GM12878 (cell line): ENCODE data around the gene TYK2. TPM values are rescaled to one million over a fixed set of nuclear protein-coding genes. Genes with fewer than 3 reads are reported as not detected.

ENCODE experiments used
- ATAC-seq: fragments of 200-7000 bp; cut with Tn5 transposase; 3 replicates; pipeline ENCODE4 v1.9.1; 2020; ENCODE audit warnings: mild to moderate bottlenecking, moderate library complexity
- BruUV-seq: library from RNA; stranded (reverse); fragments of 400-500 nt; replicated peaks from 2 replicates; lab custom pipeline; 2021; lab: Mats Ljungman, UMichigan
- CTCF ChIA-PET: fragments of 300-600 bp; sonication (Branson Sonifier 250); formaldehyde crosslinking; extraction: SDS; loops from one replicate; lab custom pipeline; 2021; ENCODE audit warnings: inconsistent platforms; lab: Yijun Ruan, JAX
- POLR2A ChIA-PET: fragments of 350-600 bp; formaldehyde crosslinking; extraction: SDS; loops from one replicate; lab custom pipeline; 2021; ENCODE audit warnings: inconsistent platforms; lab: Charles Lee
- RAD21 ChIA-PET: fragments of 300-600 bp; sonication (Branson Sonifier 250); formaldehyde crosslinking; loops from one replicate; lab custom pipeline; 2023; ENCODE audit warnings: antibody characterized with exemption; ENCODE audit not compliant: unreplicated experiment; lab: Charles Lee
- SMC1A ChIA-PET: fragments of 300-600 bp; sonication (Branson Sonifier 250); formaldehyde crosslinking; loops from one replicate; lab custom pipeline; 2023; ENCODE audit not compliant: unreplicated experiment, uncharacterized antibody; lab: Charles Lee
- DNase-seq: peaks from one replicate; pipeline ENCODE4 v3.0.0-alpha.2; 2011; ENCODE audit warnings: low read depth, low spot score
- FAIRE-seq: peaks from 3 replicates; lab custom pipeline; 2011; peaks lifted over from hg19 to GRCh38; lab: Jason Lieb, UNC
- H2AFZ ChIP-seq: 2 replicates; pipeline ENCODE4 v1.6.0; 2011; ENCODE audit warnings: low read depth, low read length, control low read depth; ENCODE audit not compliant: control insufficient read depth
- H3K27ac ChIP-seq: 2 replicates; pipeline ENCODE4 v1.5.1; 2011; ENCODE audit warnings: control low read depth; ENCODE audit not compliant: control insufficient read depth, insufficient read depth
- H3K27me3 ChIP-seq, 2 experiments: replicated peaks in 1 of 2; 2 replicates each; pipeline versions ENCODE4 v1.6.0 to v1.6.1; 2011; ENCODE audit warnings: low read length in 1 of 2; ENCODE audit not compliant: control insufficient read depth in 2 of 2, insufficient read depth in 2 of 2
- H3K36me3 ChIP-seq, 2 experiments: 2 replicates each; pipeline ENCODE4 v1.5.1; 2011; ENCODE audit warnings: low read length in 1 of 2; ENCODE audit not compliant: control insufficient read depth in 2 of 2, insufficient read depth in 2 of 2
- H3K4me1 ChIP-seq: 2 replicates; pipeline ENCODE4 v1.6.1; 2011; ENCODE audit warnings: mild to moderate bottlenecking, low read length, moderate library complexity, mixed read lengths; ENCODE audit not compliant: control insufficient read depth, insufficient read depth
- H3K4me2 ChIP-seq: 2 replicates; pipeline ENCODE4 v1.6.0; 2011; ENCODE audit warnings: control low read depth; ENCODE audit not compliant: control insufficient read depth, insufficient read depth
- H3K4me3 ChIP-seq: fragments of 200-600 bp; sonication (generic); 2 replicates; pipeline ENCODE4 v1.5.1; 2016
- H3K79me2 ChIP-seq: 2 replicates; pipeline ENCODE4 v1.6.0; 2011; ENCODE audit warnings: low read length; ENCODE audit not compliant: control insufficient read depth, insufficient read depth
- H3K9ac ChIP-seq: 2 replicates; pipeline ENCODE4 v1.8.0; 2011; ENCODE audit warnings: low read length, control low read depth, mixed read lengths; ENCODE audit not compliant: control insufficient read depth, insufficient read depth
- H3K9me3 ChIP-seq: replicated peaks from 3 replicates; pipeline ENCODE4 v1.5.1; 2011; ENCODE audit warnings: mild to moderate bottlenecking, low read length; ENCODE audit not compliant: control insufficient read depth, insufficient read depth
- H4K20me1 ChIP-seq: 2 replicates; pipeline ENCODE4 v1.6.0; 2011; ENCODE audit not compliant: control insufficient read depth, insufficient read depth
- E2F4 ChIP-seq: IDR thresholded peaks from 2 replicates; pipeline ENCODE4 v1.6.1; 2012; ENCODE audit warnings: low read depth, low read length, improper control_type of control experiment
- ETV6 ChIP-seq, 2 experiments: fragments of 450-650 bp in 1 of 2; IDR thresholded peaks in 1 of 2; conservative IDR thresholded peaks in 1 of 2; 2 replicates each; pipeline ENCODE4 v1.6.1; 2014; ENCODE audit warnings: antibody characterized with exemption in 1 of 2, borderline replicate concordance in 1 of 2, low read depth in 1 of 2, mild to moderate bottlenecking in 1 of 2, moderate library complexity in 1 of 2
- GATAD2B ChIP-seq: fragments of 450-650 bp; conservative IDR thresholded peaks from 2 replicates; pipeline ENCODE4 v1.6.1; 2017; ENCODE audit warnings: low read depth, mild to moderate bottlenecking, moderate library complexity
- JUNB ChIP-seq: IDR thresholded peaks from 2 replicates; pipeline ENCODE4 v1.6.1; 2016; ENCODE audit warnings: antibody characterized with exemption, mild to moderate bottlenecking
- LARP7 ChIP-seq: fragments of 450-650 bp; IDR thresholded peaks from 2 replicates; pipeline ENCODE4 v1.6.1; 2017; ENCODE audit warnings: mild to moderate bottlenecking
- PAX5 ChIP-seq: IDR thresholded peaks from 2 replicates; pipeline ENCODE4 v1.6.1; 2011; ENCODE audit warnings: low read depth, low read length, borderline replicate concordance
- SMARCA5 ChIP-seq: fragments of 450-650 bp; IDR thresholded peaks from 2 replicates; pipeline ENCODE4 v1.6.1; 2017; ENCODE audit warnings: mild to moderate bottlenecking
- SPI1 ChIP-seq: IDR thresholded peaks from 2 replicates; pipeline ENCODE4 v1.6.1; 2011; ENCODE audit warnings: low read depth, mild to moderate bottlenecking, low read length, moderate library complexity, borderline replicate concordance; ENCODE audit not compliant: insufficient read depth
- SRF ChIP-seq, 2 experiments: IDR thresholded peaks; 2 replicates each; pipeline ENCODE4 v1.6.1; 2011; ENCODE audit warnings: low read depth in 2 of 2, low read length in 2 of 2, mild to moderate bottlenecking in 1 of 2, moderate library complexity in 1 of 2
- WGBS: methylation state at CpG from one replicate; pipeline ENCODE4 v1.1.6; 2016; ENCODE audit warnings: low lambda C conversion rate; ENCODE audit not compliant: insufficient replicate concordance, insufficient coverage; ENCODE audit errors: missing lambda C conversion rate; 5-methylcytosine and 5-hydroxymethylcytosine counted together
- in situ Hi-C: fragments of 300-500 bp; cut with MboI; formaldehyde crosslinking; loops from 9 replicates; pipeline ENCODE4 v1.14.3; 2018; ENCODE audit warnings: mixed read lengths
- intact Hi-C: fragments of 100-400 bp; cut with micrococcal nuclease; formaldehyde crosslinking; loops from one replicate; pipeline ENCODE4 v1.14.2; 2022; ENCODE audit not compliant: unreplicated experiment
- polyA plus RNA-seq, 11 experiments: library from polyadenylated mRNA; depleted of rRNA in 4 of 11; unstranded in 6 of 11; stranded (reverse) in 5 of 11; fragments of >200 nt; fragmentation: Nextera tagmentation in 4 of 11; fragmentation: Illumina TruSeq in 1 of 11; extraction: Ambion mirVana in 4 of 11; extraction: Trizol in 1 of 11; gene quantifications; 1 replicate in 1 of 11; 2 replicates in 10 of 11; pipeline versions ENCODE4 v1.2.1 to v1.2.3, GENCODE V29; 2011 to 2016; ENCODE audit warnings: inconsistent platforms in 2 of 11, missing spikeins in 2 of 11, low read depth in 1 of 11
- total RNA-seq, 4 experiments: library from RNA; depleted of rRNA in 3 of 4; stranded (reverse); fragments of >200 nt in 3 of 4; fragmentation: Illumina TruSeq in 1 of 4; extraction: Trizol in 1 of 4; gene quantifications; 2 replicates each; pipeline versions ENCODE4 v1.2.1 to v1.2.3, GENCODE V29; 2013 to 2021

TYK2 gene
- total and polyA plus RNA-seq, 10 of the 15 experiments (the other 5 are each of a cell fraction or from before 2014, with no cell fraction given), result 36.4 to 364 (median 179) TPM

GRCh38 chr19:10419200-10419645 is 38.9 kb upstream of the TYK2 start:
- TF ChIP-seq SPI1 (no peak), GATAD2B (peak; percentile 14; the same call in 1 of the 2 replicates), SMARCA5 (no peak), LARP7 (peak; percentile 47; the same call in 1 of the 2 replicates), JUNB (no peak), SRF (IDR thresholded peaks at IDR 0.05; ENCODE audit: low read depth in 2 of 2, low read length in 2 of 2) (peak in 1 of 2 experiments; percentile 15; a peak in 1 of 4 replicates), E2F4 (no peak), PAX5 (no peak), ETV6 (conservative IDR thresholded peaks at IDR 0.05 in 1 of 2, IDR thresholded peaks at IDR 0.05 in 1 of 2; ENCODE audit: borderline replicate concordance in 1 of 2, low read depth in 1 of 2) (0 out of 4 replicates have a peak, but pooled peaks of 1 of the 2 experiments have one; percentile 15)
- H2AFZ ChIP-seq, result peak overlapping the region; percentile 39; the same call in 1 of the 2 replicates
- no peaks in the 10 kb centered on the region; the same call in 1 of the 2 replicates for H4K20me1 ChIP-seq
- ChIA-PET RAD21 (interaction anchor here (10.2 kb wide), 1 partner anchor 13 kb away, joined by 209 read pairs; the partner anchor contains the start of gene CDC37), SMC1A (interaction anchor here (7.5 kb wide), 1 partner anchor 13 kb away, joined by 124 read pairs; the partner anchor contains the start of gene CDC37), POLR2A (interaction anchor here (1.3 to 7.8 kb wide), 2 partner anchors 9 to 13 kb away, joined by 9 to 122 read pairs; partner anchors contain the start of gene CDC37), CTCF (interaction anchor here (1.8 to 28.5 kb wide), 3 partner anchors 6 to 149 kb away, joined by 13 to 1053 read pairs (median 1053); partner anchors contain the start of genes CDC37, ICAM1 and PDE4A)
- intact Hi-C loops (loop anchor here (10.0 kb wide), 1 partner anchor 236 kb away; the partner anchor contains the start of gene ILF3), in situ Hi-C loops (no loop called here)
- peaks cover 50% of the 10 kb centered on the region for H3K4me1 ChIP-seq
- H3K79me2 ChIP-seq, result no peaks in the 10 kb centered on the region
- no peaks in the 10 kb centered on the region for H3K36me3 ChIP-seq
- under 1% methylated on average over 31 of the region's 40 CpGs for WGBS
- no peak overlapping the region for H3K27ac ChIP-seq
- ATAC-seq (no peak), FAIRE-seq (no peak), DNase-seq (no peak)
- no peak overlapping the region for H3K9ac ChIP-seq
- H3K4me3 ChIP-seq, result peak overlapping the region; percentile 40; the same call in 1 of the 2 replicates
- peaks cover 2% of the 10 kb centered on the region; the same call in 2 of the 3 replicates for H3K9me3 ChIP-seq
- H3K27me3 ChIP-seq, result peaks cover 0 to 17% of the 10 kb centered on the region in 2 experiments; a peak in 3 of 4 replicates
- no TSS peak for BruUV-seq
- peak overlapping the region; percentile 87 for H3K4me2 ChIP-seq
